ENCODE measurements around the gene ADAMTS3.

Gene ADAMTS3

GRCh38 chr4:72341432-72341820 is 227.6 kb downstream of the ADAMTS3 start:
- no peak for DNase-seq (ENCODE audit: low spot score)

DNA sequence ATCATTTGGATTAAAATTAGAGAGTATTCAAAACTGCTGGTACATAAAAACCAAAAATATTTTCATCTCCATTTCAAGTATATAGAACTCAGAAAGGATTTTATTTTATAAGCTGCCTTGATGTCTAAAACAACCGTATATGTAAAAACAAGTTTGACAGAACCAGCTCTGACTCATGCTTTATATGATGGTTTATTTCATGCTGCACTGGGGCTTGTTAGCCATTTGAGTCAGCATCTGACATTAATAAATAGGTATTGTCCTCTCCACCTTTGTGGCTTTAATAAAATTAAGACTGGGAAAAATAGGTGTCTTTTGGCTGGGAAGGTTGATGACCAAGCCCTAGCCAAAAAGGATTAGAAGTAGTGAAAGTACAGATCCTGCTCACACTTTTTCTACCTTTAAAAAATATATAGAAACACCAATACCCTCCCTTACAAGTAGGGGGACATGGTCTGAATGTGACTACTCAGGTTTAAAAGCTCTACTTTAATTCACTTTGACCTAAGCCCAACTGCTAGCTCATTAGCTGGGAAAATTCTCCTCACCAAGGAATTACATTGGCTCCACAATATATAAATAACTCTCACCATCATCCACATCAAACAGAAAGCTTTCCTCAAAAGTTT is 228.1 kb downstream of the ADAMTS3 start:
- DNase-seq (ENCODE audit: low spot score): no peak

GRCh38 chr4:72338060-72338459 is 231.0 kb downstream of the ADAMTS3 start:
- no peak for DNase-seq (ENCODE audit: low spot score)

GRCh38 chr4:72330381-72330780 is 238.6 kb downstream of the ADAMTS3 start:
- no peak for DNase-seq (ENCODE audit: low spot score)

DNA sequence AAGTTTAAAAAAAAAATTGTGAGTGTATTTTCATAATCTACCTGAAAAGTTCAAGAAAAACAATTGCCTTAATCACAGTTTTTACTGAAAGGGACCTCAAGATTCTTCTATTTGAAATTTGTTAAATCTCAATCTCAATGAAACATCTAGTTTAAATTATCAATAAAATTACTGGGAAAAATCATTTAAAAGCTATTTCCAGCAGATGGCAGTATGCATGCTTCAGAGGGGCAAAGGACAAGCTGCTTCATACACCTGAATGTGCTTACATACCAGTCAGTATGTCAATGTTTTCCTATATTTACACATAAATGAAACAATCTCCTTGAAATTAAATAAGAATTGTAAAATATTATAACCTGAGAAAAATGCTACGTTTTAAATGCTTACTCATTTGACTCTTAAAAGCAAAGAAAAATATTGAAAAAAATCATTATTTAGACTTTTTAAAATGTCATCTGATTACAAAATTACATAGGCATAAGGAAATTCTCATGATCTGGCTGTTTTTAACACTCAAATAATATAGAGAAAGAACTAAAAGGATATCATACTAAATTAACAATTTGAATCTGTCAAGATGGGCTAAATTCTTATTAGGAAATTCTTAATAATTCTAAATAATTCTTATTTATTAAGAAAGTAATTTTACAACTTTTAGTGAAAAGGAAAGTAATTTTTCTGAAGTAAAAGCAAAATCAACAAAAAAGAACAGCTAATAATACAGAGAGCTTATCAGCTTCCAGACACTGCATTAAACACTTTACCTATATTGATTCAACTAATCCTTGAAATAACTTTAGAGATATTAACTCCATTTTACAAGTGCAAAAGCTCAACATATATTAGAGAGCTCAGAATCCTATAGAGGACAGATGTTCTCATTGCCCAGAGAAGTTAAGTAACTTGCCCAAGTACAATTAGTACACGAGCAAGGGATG is 242.1 kb downstream of the ADAMTS3 start:
- peak; percentile 10 for DNase-seq (ENCODE audit: low spot score)

- DNase-seq (ENCODE audit: low spot score): no peak
Measured at GRCh38 chr4:72325215-72325614, 243.8 kb downstream of the ADAMTS3 start.

DNA sequence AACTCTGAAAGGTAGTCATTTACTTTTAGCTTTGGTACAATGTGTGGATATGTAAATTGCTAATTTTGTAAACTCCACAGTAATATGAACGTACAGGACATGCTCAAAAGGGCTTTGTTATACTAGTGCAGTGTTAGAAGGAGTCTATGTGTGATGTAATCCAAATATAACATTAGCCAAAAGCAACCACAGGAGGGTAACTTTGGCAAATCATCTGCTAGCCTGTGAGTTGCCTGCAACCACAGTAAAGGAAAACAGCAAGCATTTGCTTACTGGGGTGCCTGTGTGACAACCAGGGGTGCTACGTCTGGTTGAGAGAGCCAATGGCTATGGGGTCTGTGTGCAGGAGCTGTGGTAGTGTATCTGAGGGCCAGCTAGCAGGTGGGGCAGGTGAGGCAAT is 245.8 kb downstream of the ADAMTS3 start:
- no peak for DNase-seq (ENCODE audit: low spot score)

DNA sequence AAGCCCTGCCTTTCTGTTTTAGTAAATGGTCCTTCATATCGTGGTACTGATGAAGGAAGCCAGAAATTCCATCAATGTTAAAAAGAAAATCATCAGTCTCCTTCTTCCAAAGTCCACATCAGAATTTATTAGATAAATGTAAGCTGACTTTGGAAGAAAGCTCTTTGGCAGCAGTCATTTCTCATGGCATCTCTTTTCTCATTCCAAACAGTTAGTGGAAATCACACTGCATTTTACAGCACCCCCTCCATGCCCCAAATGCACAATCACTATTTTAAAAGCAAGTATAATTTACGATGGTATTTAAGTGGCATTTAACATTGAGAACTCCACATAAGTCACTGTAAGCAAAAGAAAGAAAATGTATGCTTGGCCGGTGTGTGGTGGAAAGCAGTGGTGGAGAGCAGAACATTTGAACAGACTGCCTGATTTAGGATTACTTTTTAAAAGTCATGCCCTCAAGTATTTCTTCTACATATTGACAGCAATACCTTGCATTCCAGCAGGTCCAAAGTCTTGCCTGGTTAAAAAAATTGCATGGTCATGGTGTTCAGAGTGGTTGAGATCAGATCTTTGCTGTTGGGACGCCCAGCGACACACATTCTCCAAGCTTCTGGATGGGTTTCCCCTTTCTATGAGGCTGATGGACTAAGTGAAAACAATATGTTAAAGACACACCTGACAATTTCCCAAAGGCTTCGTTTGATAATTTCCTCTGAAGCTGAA is 248.6 kb downstream of the ADAMTS3 start:
- no peak for DNase-seq (ENCODE audit: low spot score)

DNA sequence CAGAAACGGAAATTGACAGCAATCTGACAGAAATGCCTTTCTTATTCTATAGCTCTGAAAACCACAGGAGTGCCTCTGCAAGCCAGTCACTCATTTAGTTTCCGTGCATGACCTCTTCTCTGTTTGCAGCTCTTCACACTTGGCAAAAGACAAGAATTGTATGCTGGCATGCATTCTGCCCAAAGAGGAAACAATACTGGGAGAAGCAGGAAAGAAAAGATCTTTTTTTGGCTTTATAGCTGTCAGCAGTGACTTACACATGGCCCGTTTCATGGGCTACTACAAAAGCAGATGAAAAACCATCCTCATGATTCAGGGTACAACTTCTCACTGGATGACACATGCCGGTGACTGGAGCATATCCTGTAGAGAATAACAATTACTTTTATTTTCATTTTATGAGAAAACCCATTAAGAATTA is 249.4 kb downstream of the ADAMTS3 start:
- no peak for DNase-seq (ENCODE audit: low spot score)

- no peak for DNase-seq (ENCODE audit: low spot score)
Measured at GRCh38 chr4:72318421-72319170, 250.4 kb downstream of the ADAMTS3 start.

DNA sequence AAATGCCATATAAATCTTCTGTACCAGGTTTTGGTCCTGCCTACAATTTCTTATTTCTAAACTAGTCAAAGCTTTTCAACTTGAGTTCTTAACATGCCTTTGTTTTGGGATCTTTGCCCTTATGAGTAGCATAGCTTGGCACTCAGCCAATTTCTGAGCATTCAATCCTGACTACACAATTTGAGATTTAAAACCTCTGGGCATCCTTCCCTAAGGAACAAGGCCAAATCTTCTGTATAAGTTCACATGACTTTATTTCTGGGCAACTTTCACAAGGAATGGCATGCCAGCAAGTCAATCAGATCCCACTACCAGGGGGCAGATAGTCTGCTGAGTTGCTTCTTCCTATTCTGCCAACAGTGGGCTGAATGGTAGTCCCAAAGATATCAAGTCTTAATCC is 254.2 kb downstream of the ADAMTS3 start:
- DNase-seq (ENCODE audit: low spot score): peak; percentile 5

- DNase-seq (ENCODE audit: low spot score): no peak
Measured at GRCh38 chr4:72313121-72313520, 255.9 kb downstream of the ADAMTS3 start.

GRCh38 chr4:72312032-72312650 is 256.9 kb downstream of the ADAMTS3 start:
- peak; percentile 66 for DNase-seq (ENCODE audit: low spot score)

GRCh38 chr4:72311291-72311690 is 257.7 kb downstream of the ADAMTS3 start:
- DNase-seq (ENCODE audit: low spot score): no peak

GRCh38 chr4:72305620-72306019 is 263.4 kb downstream of the ADAMTS3 start:
- DNase-seq (ENCODE audit: low spot score): no peak

- DNase-seq (ENCODE audit: low spot score): no peak
Measured at GRCh38 chr4:72305080-72305479, 263.9 kb downstream of the ADAMTS3 start.

- peak; percentile 39 for DNase-seq (ENCODE audit: low spot score)
Measured at GRCh38 chr4:72302981-72303704, 265.9 kb downstream of the ADAMTS3 start.

GRCh38 chr4:72301759-72302158 is 267.3 kb downstream of the ADAMTS3 start:
- no peak for DNase-seq (ENCODE audit: low spot score)

DNA sequence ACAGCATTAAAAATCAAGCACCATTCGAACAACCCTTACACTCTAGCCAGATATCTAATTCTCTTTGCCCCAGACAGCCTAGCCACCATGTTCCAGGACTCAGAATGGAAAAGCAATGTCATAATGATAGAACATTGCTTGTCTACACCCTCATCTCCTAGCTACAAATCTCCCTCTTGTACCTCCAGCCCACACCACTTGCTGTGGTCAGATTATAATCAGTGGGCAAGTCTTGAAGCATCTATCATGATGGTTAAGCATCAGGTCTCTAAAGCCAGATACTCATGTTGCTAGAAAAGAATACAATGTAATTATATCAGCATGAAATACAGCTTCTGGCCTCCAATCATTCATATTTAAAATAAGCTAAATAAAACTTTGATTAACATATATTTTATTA is 268.9 kb downstream of the ADAMTS3 start:
- no peak for DNase-seq (ENCODE audit: low spot score)

DNA sequence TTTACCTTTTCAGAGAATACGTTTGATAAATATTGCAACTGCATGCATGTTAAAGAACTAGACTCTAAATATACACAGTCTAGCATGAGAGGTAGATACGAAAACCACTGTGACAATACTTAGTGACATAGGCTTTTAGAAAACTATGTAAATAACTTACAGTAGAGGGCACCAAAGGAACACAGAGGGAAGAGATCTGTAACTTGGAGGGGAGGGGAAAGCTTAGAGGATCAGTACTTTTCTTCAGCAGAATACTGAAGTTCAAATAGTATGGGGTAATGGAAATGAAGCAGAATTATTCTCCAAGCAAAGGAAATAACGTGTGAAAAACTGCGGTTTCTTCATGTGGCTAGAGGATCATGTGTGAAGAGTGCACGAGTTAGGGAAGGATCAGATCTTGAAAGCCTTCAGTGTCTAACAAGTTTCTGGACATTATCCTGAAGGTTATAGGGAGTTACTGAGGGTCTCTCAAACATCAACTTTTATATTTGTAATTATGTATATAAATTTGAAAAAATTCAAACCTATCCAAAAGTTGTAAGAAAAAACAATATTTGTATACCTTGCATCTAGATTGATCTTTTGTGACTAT is 273.0 kb downstream of the ADAMTS3 start:
- DNase-seq (ENCODE audit: low spot score): peak; percentile 25

Measured in AG08396 (cell line).